Measurements from ENCODE around the gene ZNF821.

- TF ChIP-seq, protein P1, sequence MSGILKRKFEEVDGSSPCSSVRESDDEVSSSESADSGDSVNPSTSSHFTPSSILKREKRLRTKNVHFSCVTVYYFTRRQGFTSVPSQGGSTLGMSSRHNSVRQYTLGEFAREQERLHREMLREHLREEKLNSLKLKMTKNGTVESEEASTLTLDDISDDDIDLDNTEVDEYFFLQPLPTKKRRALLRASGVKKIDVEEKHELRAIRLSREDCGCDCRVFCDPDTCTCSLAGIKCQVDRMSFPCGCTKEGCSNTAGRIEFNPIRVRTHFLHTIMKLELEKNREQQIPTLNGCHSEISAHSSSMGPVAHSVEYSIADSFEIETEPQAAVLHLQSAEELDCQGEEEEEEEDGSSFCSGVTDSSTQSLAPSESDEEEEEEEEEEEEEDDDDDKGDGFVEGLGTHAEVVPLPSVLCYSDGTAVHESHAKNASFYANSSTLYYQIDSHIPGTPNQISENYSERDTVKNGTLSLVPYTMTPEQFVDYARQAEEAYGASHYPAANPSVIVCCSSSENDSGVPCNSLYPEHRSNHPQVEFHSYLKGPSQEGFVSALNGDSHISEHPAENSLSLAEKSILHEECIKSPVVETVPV (CRISPR knock-in tag; IDR thresholded peaks at IDR 0.05) = no peak
- TF ChIP-seq ZNF8 (CRISPR knock-in tag; IDR thresholded peaks at IDR 0.05) (no peak), ZFP3 (CRISPR knock-in tag; IDR thresholded peaks at IDR 0.05) (no peak), ZC3H10 (CRISPR knock-in tag; IDR thresholded peaks at IDR 0.05) (no peak), ARNTL (CRISPR knock-in tag; IDR thresholded peaks at IDR 0.05; ENCODE audit: borderline replicate concordance, low read depth) (no peak), SNAI2 (CRISPR knock-in tag; IDR thresholded peaks at IDR 0.05) (no peak), RARB (CRISPR knock-in tag; IDR thresholded peaks at IDR 0.05) (no peak), OSR1 (CRISPR knock-in tag; IDR thresholded peaks at IDR 0.05) (no peak), ZFP30 (CRISPR knock-in tag; IDR thresholded peaks at IDR 0.05) (no peak)
- TF ChIP-seq, protein P2, sequence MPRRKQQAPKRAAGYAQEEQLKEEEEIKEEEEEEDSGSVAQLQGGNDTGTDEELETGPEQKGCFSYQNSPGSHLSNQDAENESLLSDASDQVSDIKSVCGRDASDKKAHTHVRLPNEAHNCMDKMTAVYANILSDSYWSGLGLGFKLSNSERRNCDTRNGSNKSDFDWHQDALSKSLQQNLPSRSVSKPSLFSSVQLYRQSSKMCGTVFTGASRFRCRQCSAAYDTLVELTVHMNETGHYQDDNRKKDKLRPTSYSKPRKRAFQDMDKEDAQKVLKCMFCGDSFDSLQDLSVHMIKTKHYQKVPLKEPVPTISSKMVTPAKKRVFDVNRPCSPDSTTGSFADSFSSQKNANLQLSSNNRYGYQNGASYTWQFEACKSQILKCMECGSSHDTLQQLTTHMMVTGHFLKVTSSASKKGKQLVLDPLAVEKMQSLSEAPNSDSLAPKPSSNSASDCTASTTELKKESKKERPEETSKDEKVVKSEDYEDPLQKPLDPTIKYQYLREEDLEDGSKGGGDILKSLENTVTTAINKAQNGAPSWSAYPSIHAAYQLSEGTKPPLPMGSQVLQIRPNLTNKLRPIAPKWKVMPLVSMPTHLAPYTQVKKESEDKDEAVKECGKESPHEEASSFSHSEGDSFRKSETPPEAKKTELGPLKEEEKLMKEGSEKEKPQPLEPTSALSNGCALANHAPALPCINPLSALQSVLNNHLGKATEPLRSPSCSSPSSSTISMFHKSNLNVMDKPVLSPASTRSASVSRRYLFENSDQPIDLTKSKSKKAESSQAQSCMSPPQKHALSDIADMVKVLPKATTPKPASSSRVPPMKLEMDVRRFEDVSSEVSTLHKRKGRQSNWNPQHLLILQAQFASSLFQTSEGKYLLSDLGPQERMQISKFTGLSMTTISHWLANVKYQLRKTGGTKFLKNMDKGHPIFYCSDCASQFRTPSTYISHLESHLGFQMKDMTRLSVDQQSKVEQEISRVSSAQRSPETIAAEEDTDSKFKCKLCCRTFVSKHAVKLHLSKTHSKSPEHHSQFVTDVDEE (CRISPR knock-in tag; IDR thresholded peaks at IDR 0.05) = no peak
- TF ChIP-seq, protein P3, sequence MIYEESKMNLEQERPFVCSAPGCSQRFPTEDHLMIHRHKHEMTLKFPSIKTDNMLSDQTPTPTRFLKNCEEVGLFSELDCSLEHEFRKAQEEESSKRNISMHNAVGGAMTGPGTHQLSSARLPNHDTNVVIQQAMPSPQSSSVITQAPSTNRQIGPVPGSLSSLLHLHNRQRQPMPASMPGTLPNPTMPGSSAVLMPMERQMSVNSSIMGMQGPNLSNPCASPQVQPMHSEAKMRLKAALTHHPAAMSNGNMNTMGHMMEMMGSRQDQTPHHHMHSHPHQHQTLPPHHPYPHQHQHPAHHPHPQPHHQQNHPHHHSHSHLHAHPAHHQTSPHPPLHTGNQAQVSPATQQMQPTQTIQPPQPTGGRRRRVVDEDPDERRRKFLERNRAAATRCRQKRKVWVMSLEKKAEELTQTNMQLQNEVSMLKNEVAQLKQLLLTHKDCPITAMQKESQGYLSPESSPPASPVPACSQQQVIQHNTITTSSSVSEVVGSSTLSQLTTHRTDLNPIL (CRISPR knock-in tag; IDR thresholded peaks at IDR 0.05; ENCODE audit: low read depth) = no peak
Observed at GRCh38 chr16:71924710-71925109, 40.7 kb upstream of the ZNF821 start.

Data from SK-N-SH treated with all-trans-retinoic acid at 6 μM for 48 hours (cell line).